ENCODE data around the gene USP13.

The USP13 gene

DNA sequence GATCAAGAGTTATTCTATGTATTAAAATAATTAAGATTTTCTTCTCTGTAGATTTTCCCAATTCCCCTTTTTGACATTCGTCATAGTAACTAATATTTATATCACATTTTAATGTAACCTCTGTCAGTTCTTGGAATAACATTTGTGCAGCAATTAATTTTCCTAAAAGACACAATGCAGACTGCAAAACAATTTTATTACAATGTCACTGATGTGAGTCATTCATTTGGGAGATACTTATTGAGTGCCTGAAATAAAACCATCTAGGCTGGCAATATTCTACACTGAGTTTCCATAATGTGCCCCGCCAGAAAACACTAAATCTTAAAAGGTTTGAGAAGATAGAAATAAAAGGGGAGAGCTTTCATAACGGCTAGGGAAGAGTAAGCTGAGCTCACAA lies 6.7 kb upstream of the USP13 start:
- Histone ChIP-seq H3K36me3 (no peaks in the 10 kb centered on the region), H3K27me3 (no peaks in the 10 kb centered on the region), H3K9me3 (no peaks in the 10 kb centered on the region), H3K4me3 (ENCODE audit: low read depth, low read length) (no peak overlapping the region), H3K4me1 (no peaks in the 10 kb centered on the region)
- TF ChIP-seq, protein P1, sequence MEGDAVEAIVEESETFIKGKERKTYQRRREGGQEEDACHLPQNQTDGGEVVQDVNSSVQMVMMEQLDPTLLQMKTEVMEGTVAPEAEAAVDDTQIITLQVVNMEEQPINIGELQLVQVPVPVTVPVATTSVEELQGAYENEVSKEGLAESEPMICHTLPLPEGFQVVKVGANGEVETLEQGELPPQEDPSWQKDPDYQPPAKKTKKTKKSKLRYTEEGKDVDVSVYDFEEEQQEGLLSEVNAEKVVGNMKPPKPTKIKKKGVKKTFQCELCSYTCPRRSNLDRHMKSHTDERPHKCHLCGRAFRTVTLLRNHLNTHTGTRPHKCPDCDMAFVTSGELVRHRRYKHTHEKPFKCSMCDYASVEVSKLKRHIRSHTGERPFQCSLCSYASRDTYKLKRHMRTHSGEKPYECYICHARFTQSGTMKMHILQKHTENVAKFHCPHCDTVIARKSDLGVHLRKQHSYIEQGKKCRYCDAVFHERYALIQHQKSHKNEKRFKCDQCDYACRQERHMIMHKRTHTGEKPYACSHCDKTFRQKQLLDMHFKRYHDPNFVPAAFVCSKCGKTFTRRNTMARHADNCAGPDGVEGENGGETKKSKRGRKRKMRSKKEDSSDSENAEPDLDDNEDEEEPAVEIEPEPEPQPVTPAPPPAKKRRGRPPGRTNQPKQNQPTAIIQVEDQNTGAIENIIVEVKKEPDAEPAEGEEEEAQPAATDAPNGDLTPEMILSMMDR (IDR thresholded peaks at IDR 0.05; ENCODE audit: low read depth, low read length) = no peak
- DNase-seq = no peak

DNA sequence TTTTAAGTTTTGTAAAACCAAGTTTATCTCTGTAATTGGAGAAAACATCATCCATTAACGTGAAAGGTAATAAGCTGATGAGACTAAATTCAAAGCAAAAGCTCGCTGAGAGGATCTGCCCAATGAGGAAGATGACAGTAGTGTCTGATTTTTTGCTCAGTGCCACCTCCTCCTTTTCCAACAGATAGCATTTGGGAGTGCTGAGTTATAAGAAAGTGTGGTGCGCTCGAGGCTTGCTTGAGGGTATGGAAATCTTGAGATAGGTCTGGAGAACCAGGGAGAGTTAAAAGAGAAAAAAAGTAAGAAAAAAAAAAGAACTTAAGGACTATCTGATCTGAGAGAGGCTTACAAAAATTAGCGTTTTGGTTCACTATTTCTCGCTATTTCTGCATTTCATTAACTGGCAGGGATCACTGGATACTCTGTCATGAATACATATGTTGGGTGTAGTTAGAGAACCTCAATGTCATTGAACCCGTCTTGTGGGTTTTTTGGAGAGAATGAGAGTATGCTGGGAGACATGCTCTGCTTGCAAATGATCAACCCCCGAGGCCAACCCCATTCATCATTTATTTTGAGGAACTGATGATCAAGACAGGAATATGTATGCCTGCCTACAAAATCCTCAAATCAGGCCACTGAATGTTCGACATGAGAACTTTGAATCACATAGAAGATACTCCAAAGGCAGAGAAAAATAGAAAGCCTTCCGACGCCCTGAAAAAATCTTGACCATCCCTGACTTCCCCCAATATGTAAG lies 973 bp upstream of the USP13 start:
- peaks cover 5% of the 10 kb centered on the region for H3K4me1 ChIP-seq
- no peaks in the 10 kb centered on the region for H3K27me3 ChIP-seq
- no peaks in the 10 kb centered on the region for H3K9me3 ChIP-seq
- no peak for DNase-seq
- peak overlapping the region; percentile 99 for H3K4me3 ChIP-seq (ENCODE audit: low read depth, low read length)
- H3K36me3 ChIP-seq = no peaks in the 10 kb centered on the region; the same call in 1 of the 2 replicates
- TF ChIP-seq, protein P1 (IDR thresholded peaks at IDR 0.05; ENCODE audit: low read depth, low read length) = no peak

DNA sequence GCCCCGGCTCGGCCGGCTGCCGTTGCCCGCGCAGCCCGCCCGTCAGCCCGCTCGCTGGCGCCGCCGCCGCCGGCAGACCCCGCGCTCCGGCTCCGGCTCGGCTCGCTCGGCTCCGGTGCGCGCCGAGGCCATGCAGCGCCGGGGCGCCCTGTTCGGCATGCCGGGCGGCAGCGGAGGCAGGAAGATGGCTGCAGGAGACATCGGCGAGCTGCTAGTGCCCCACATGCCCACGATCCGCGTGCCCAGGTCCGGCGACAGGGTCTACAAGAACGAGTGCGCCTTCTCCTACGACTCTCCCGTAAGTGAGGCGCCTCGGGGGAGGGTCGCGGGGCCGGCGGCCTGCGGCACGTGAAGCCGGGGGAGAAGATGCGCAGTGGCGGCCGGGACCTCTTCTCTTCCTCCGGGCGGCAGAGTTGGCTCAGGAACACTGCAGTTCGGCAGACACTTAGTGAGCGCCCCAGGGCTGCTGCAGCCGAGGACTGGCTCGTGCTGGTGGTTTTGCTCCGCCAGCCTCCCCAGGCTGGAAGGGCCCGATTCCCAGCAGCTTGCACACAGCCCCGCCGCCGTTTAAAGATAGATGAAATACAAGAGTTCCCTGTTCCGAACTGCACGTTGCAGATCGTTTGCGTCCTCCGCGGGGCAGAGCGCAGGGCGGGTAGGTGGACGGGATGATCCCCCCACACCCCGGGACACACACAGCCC lies 407 bp downstream of the USP13 start:
- peak overlapping the region; percentile 99 for H3K4me3 ChIP-seq (ENCODE audit: low read depth, low read length)
- DNase-seq = peak; percentile 84
- TF ChIP-seq, protein P1 (IDR thresholded peaks at IDR 0.05; ENCODE audit: low read depth, low read length) = no peak; the same call in 1 of the 2 replicates

DNA sequence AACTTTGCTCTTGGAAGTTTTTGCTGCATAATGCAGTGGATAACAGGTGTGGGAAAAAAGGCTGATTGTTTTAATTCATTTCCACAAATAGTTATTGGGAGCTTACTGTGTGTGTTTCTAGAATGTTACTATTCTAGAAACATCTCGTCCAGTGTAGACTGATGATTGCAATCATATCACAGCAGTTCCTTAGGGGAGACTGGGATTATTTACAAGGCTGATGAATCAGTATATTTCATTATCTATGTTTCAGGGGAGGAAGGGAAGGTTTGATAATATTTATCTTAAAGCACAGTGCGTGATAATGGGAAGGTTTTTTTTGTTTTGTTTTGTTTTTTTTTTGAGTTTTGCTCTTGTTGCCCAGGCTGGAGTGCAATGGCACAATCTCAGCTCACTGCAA lies 2.4 kb downstream of the USP13 start:
- no peak for DNase-seq
- no peaks in the 10 kb centered on the region for H3K9me3 ChIP-seq
- TF ChIP-seq, protein P1 (IDR thresholded peaks at IDR 0.05; ENCODE audit: low read depth, low read length) = no peak
- no peaks in the 10 kb centered on the region for H3K27me3 ChIP-seq
- no peaks in the 10 kb centered on the region; the same call in 1 of the 2 replicates for H3K36me3 ChIP-seq
- peaks cover 5% of the 10 kb centered on the region for H3K4me1 ChIP-seq
- H3K4me3 ChIP-seq (ENCODE audit: low read depth, low read length) = peak overlapping the region; percentile 99; the same call in 1 of the 2 replicates

More for the DNA sequence above, 407 bp downstream of the USP13 start:
- no peaks in the 10 kb centered on the region for H3K9me3 ChIP-seq
- no peaks in the 10 kb centered on the region; the same call in 1 of the 2 replicates for H3K36me3 ChIP-seq
- H3K4me1 ChIP-seq = peaks cover 5% of the 10 kb centered on the region
- no peaks in the 10 kb centered on the region for H3K27me3 ChIP-seq

DNA sequence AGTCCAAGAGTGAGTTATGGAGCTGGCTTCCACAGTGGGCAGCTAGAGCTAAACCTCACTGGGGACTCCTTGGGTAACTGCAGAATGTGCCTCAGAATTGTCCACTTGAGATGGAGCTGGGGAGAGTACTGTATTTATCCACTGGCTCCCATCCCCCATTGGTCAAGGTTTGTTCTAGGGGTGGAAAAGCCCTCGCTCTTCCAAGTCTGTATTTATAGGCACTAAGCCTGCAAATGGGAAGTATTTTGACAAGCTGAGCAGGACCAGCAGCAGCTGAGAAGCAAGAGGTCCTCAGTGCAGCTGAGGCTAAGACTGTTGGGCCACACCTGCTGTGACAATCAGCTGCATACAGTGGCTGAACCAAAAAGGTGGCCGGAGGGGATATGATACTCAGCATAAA lies 5.8 kb downstream of the USP13 start:
- TF ChIP-seq, protein P1 (IDR thresholded peaks at IDR 0.05; ENCODE audit: low read depth, low read length) = no peak
- Histone ChIP-seq H3K4me3 (ENCODE audit: low read depth, low read length) (no peak overlapping the region), H3K4me1 (peaks cover 5% of the 10 kb centered on the region), H3K27me3 (no peaks in the 10 kb centered on the region), H3K36me3 (no peaks in the 10 kb centered on the region; the same call in 1 of the 2 replicates), H3K9me3 (no peaks in the 10 kb centered on the region)
- DNase-seq = no peak

DNA sequence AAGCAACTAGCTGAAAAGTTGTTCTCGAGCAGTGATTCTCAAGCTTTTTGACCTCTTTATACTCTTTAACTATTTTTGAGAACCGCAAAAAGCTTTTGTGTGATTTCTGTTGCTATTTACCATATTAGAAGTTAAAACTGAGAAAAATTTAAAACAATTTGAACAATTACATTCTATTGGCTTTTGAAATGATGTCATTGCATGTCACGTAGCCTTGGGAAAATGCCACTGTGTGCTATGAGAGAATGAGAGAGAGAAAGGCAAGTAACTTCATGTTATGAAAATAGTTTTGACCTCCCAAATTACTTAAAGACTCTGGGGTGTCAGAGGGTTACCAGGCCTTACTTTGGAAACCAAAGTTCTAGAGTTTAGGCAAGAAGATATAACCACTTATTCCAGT lies 8.0 kb downstream of the USP13 start:
- TF ChIP-seq, protein P1 (IDR thresholded peaks at IDR 0.05; ENCODE audit: low read depth, low read length) = no peak
- no peak overlapping the region for H3K4me3 ChIP-seq (ENCODE audit: low read depth, low read length)
- H3K9me3 ChIP-seq = no peaks in the 10 kb centered on the region
- 0 out of 2 replicates have a peak, but pooled peaks cover under 1% of the 10 kb centered on the region for H3K4me1 ChIP-seq
- no peaks in the 10 kb centered on the region; the same call in 1 of the 2 replicates for H3K36me3 ChIP-seq
- H3K27me3 ChIP-seq = no peaks in the 10 kb centered on the region
- no peak for DNase-seq
